Ishikawa (cell line): ENCODE data around the gene DYRK1A.

Source experiments
- CEBPB ChIP-seq: IDR thresholded peaks from 2 replicates; pipeline ENCODE4 v1.6.1; 2012
- EP300 ChIP-seq: IDR thresholded peaks from 2 replicates; pipeline ENCODE4 v1.6.1; 2012; ENCODE audit warnings: borderline replicate concordance
- FOXM1 ChIP-seq: IDR thresholded peaks from 2 replicates; pipeline ENCODE4 v1.6.1; 2012; ENCODE audit warnings: low read depth, borderline replicate concordance
- TAF1 ChIP-seq: IDR thresholded peaks from 2 replicates; pipeline ENCODE4 v1.6.1; 2012; ENCODE audit warnings: low read depth, mild to moderate bottlenecking
- TEAD4 ChIP-seq: IDR thresholded peaks from 2 replicates; pipeline ENCODE4 v1.6.1; 2012
- TF ChIP-seq, protein P1 (sequence below): IDR thresholded peaks from 2 replicates; pipeline ENCODE4 v1.6.1; 2012

DNA sequence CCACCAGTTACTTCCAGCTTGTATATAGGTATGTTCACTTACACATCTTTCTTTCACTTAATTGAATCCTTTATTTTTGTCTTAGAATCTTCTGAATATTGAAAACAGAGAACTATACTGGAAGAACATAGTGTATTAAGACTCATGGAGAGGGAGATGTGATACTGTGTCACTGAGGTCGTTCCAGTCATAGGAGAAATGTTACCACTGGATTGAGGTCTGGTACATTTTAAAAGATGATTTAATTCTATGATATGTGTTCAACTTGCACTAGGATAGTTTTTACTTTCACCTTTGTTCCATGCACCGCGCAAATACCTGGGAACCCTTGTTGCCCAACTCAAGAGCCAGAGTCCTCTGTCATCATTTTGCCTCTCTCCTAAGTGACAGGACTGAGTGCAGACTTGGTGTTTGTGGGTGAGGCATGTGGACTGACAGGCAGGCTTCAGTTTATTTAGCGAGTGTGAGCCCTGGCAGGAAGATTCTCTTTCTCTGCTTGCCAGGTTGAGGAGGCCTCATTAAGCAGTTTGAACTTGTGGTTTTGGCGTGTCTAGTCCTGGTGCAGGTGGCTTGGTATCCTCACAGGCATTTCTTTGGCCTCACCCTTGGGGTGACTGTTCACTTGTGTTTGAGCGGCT lies 63.7 kb downstream of the DYRK1A start:
- TF ChIP-seq TAF1 (no peak), TEAD4 (no peak), EP300 (no peak), CEBPB (no peak), FOXM1 (no peak)
- TF ChIP-seq, protein P1, sequence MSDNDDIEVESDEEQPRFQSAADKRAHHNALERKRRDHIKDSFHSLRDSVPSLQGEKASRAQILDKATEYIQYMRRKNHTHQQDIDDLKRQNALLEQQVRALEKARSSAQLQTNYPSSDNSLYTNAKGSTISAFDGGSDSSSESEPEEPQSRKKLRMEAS: no peak
